HepG2 (cell line): ENCODE data around the gene RBM3. TPM values are rescaled to one million over a fixed set of nuclear protein-coding genes. Genes with fewer than 3 reads are reported as not detected.
A peak's percentile ranks its signal among the peaks of the same experiment; 100 is the strongest.

Experiments used
- ATF4 ChIP-seq, 2 experiments: fragments of 450-650 bp in 1 of 2; sonication (generic) in 1 of 2; formaldehyde crosslinking; IDR thresholded peaks; 2 replicates each; pipeline versions ENCODE4 v1.5.0 to v1.8.0; 2020 to 2022; ENCODE audit warnings: mild to moderate bottlenecking in 1 of 2, missing genetic modification reagents in 1 of 2
- BRD4 ChIP-seq: sonication (generic); formaldehyde crosslinking; IDR thresholded peaks from 2 replicates; pipeline ENCODE4 v1.4.0; 2020; ENCODE audit warnings: missing genetic modification reagents
- CREB1 ChIP-seq, 2 experiments: fragments of 450-650 bp in 1 of 2; IDR thresholded peaks; 2 replicates each; pipeline ENCODE4 v1.6.1; 2016 to 2017; ENCODE audit warnings: control low read depth in 1 of 2, mild to moderate bottlenecking in 1 of 2, missing compliant biosample characterization in 1 of 2, missing genetic modification characterization in 1 of 2
- DPF2 ChIP-seq: sonication (generic); formaldehyde crosslinking; IDR thresholded peaks from 2 replicates; pipeline ENCODE4 v1.4.0; 2020; ENCODE audit warnings: mild to moderate bottlenecking, low read depth, missing genetic modification reagents, borderline replicate concordance
- FOXK2 ChIP-seq: fragments of 450-650 bp; IDR thresholded peaks from 2 replicates; pipeline ENCODE4 v1.6.1; 2016
- MAFG ChIP-seq: sonication (generic); formaldehyde crosslinking; IDR thresholded peaks from 2 replicates; pipeline ENCODE4 v1.5.1; 2020; ENCODE audit warnings: mild to moderate bottlenecking, missing genetic modification reagents
- MTA1 ChIP-seq: sonication (generic); formaldehyde crosslinking; IDR thresholded peaks from 2 replicates; pipeline ENCODE4 v1.4.0; 2020; ENCODE audit warnings: missing genetic modification reagents, mild to moderate bottlenecking, borderline replicate concordance
- NAIF1 ChIP-seq: sonication (generic); formaldehyde crosslinking; IDR thresholded peaks from 2 replicates; pipeline ENCODE4 v1.5.0; 2020; ENCODE audit warnings: mild to moderate bottlenecking, missing genetic modification reagents, borderline replicate concordance
- NFRKB ChIP-seq: fragments of 450-650 bp; IDR thresholded peaks from 2 replicates; pipeline ENCODE4 v1.6.1; 2017
- NR0B2 ChIP-seq: sonication (generic); formaldehyde crosslinking; IDR thresholded peaks from 2 replicates; pipeline ENCODE4 v1.4.0; 2020; ENCODE audit warnings: mild to moderate bottlenecking, missing genetic modification reagents
- RCOR2 ChIP-seq: IDR thresholded peaks from 2 replicates; pipeline ENCODE4 v1.6.1; 2016; ENCODE audit warnings: missing biosample characterization, missing genetic modification reagents
- RFX5 ChIP-seq: IDR thresholded peaks from 2 replicates; pipeline ENCODE4 v1.6.1; 2011; ENCODE audit warnings: low read depth, low read length, improper control_type of control experiment
- SOX6 ChIP-seq, 2 experiments: fragments of 450-650 bp in 1 of 2; sonication (generic) in 1 of 2; formaldehyde crosslinking in 1 of 2; IDR thresholded peaks; 2 replicates each; pipeline versions ENCODE4 v1.4.0 to v1.6.1; 2017 to 2020; ENCODE audit warnings: antibody characterized with exemption in 1 of 2, mild to moderate bottlenecking in 1 of 2, missing genetic modification reagents in 1 of 2
- SP5 ChIP-seq: IDR thresholded peaks from 2 replicates; pipeline ENCODE4 v1.6.1; 2016; ENCODE audit warnings: low read depth, borderline replicate concordance
- YEATS4 ChIP-seq: sonication (generic); formaldehyde crosslinking; IDR thresholded peaks from 2 replicates; pipeline ENCODE4 v1.4.0; 2020; ENCODE audit warnings: missing genetic modification reagents, borderline replicate concordance
- ZHX1 ChIP-seq: sonication (generic); formaldehyde crosslinking; IDR thresholded peaks from 2 replicates; pipeline ENCODE4 v1.8.1; 2022; ENCODE audit warnings: low read depth, mild to moderate bottlenecking, missing genetic modification reagents
- ZNF546 ChIP-seq: sonication (generic); formaldehyde crosslinking; conservative IDR thresholded peaks from 2 replicates; pipeline ENCODE4 v1.8.1; 2023; ENCODE audit warnings: mild to moderate bottlenecking, missing genetic modification reagents
- ZNF549 ChIP-seq: sonication (generic); formaldehyde crosslinking; IDR thresholded peaks from 2 replicates; pipeline ENCODE4 v1.5.0; 2020; ENCODE audit warnings: missing genetic modification reagents
- ZNF619 ChIP-seq: sonication (generic); formaldehyde crosslinking; IDR thresholded peaks from 2 replicates; pipeline ENCODE4 v1.4.0; 2020; ENCODE audit warnings: mild to moderate bottlenecking, missing genetic modification reagents
- ZNF639 ChIP-seq: conservative IDR thresholded peaks from 2 replicates; pipeline ENCODE4 v1.6.1; 2018; ENCODE audit warnings: missing genetic modification reagents
- ZNF850 ChIP-seq: sonication (generic); formaldehyde crosslinking; conservative IDR thresholded peaks from 2 replicates; pipeline ENCODE4 v1.9.0; 2021; ENCODE audit warnings: mild to moderate bottlenecking, missing genetic modification reagents
- polyA plus RNA-seq, 8 experiments: library from polyadenylated mRNA; depleted of rRNA in 3 of 8; stranded (reverse) in 7 of 8; unstranded in 1 of 8; fragments of >200 nt; fragmentation: Illumina TruSeq in 4 of 8; extraction: Trizol in 4 of 8; gene quantifications; 2 replicates each; pipeline versions ENCODE4 v1.2.1 to v1.2.3, GENCODE V29; 2011 to 2016; ENCODE audit warnings: low read depth in 4 of 8, missing spikeins in 1 of 8, mixed read lengths in 1 of 8; ENCODE audit not compliant: insufficient read depth in 1 of 8
- total RNA-seq, 5 experiments: library from RNA; depleted of rRNA; stranded (reverse); fragments of >200 nt; fragmentation: Illumina TruSeq; extraction: Trizol; gene quantifications; 2 replicates each; pipeline ENCODE4 v1.2.3, GENCODE V29; 2016; ENCODE audit warnings: low read depth in 1 of 5

Gene RBM3
- total and polyA plus RNA-seq, 2 of the 13 experiments (the other 11 are each of a cell fraction or from before 2014, with no cell fraction given) = 123 to 182 TPM

GRCh38 chrX:48574270-48575266, at the start of gene RBM3 (continued):
- TF ChIP-seq ATF4 (CRISPR knock-in tag; IDR thresholded peaks at IDR 0.05) (0 out of 4 replicates have a peak, but pooled peaks of 1 of the 2 experiments have one; percentile 31), MAFG (CRISPR knock-in tag) (no peak), CREB1 (IDR thresholded peaks at IDR 0.05) (0 out of 2 replicates have a peak, but pooled peaks have one; percentile 0), CREB1 (CRISPR knock-in tag; IDR thresholded peaks at IDR 0.05) (peak; percentile 75), ZNF619 (no peak), FOXK2 (peak; percentile 83), SP5 (CRISPR knock-in tag) (no peak), RCOR2 (CRISPR knock-in tag) (no peak), NR0B2 (peak; percentile 77; the same call in 1 of the 2 replicates), BRD4 (peak; percentile 59; the same call in 1 of the 2 replicates), RFX5 (no peak), NFRKB (peak; percentile 57), ZNF546 (CRISPR knock-in tag) (no peak), MTA1 (CRISPR knock-in tag) (no peak), YEATS4 (CRISPR knock-in tag) (peak; percentile 98), DPF2 (CRISPR knock-in tag) (no peak), ZNF850 (no peak), ZNF639 (no peak), ZNF549 (CRISPR knock-in tag) (no peak), NAIF1 (CRISPR knock-in tag) (no peak), SOX6 (IDR thresholded peaks at IDR 0.05) (no peak), SOX6 (CRISPR knock-in tag; IDR thresholded peaks at IDR 0.05) (peak; percentile 40; the same call in 1 of the 2 replicates), ZHX1 (CRISPR knock-in tag) (no peak; the same call in 1 of the 2 replicates)
